K562 (cell line): ENCODE results near the gene SLC26A8.

ENCODE experiments used
- EZH2 ChIP-seq: IDR thresholded peaks from 2 replicates; pipeline ENCODE4 v1.6.1; 2012; ENCODE audit warnings: low read depth, mild to moderate bottlenecking, inconsistent platforms, low read length, borderline replicate concordance
- HNRNPH1 ChIP-seq: fragments of 200-400 bp; formaldehyde crosslinking; optimal IDR thresholded peaks from 2 replicates; pipeline ENCODE3; 2017; ENCODE audit warnings: low read depth, mild to moderate bottlenecking, low read length, moderate library complexity
- RAD21 ChIP-seq, 2 experiments: fragments of 250-450 bp in 1 of 2; fragments of 450-650 bp in 1 of 2; sonication (Bioruptor Pico) in 1 of 2; formaldehyde crosslinking in 1 of 2; IDR thresholded peaks in 1 of 2; conservative IDR thresholded peaks in 1 of 2; 2 replicates each; pipeline versions ENCODE4 v1.4.0 to v1.8.0; 2020 to 2022; ENCODE audit warnings: mild to moderate bottlenecking in 2 of 2, moderate library complexity in 1 of 2
- TF ChIP-seq, protein P1 (sequence below): fragments of 250-450 bp; sonication (Bioruptor Pico); IDR thresholded peaks from 2 replicates; pipeline ENCODE4 v1.5.0; 2022; ENCODE audit warnings: mild to moderate bottlenecking

- TF ChIP-seq, protein P1, sequence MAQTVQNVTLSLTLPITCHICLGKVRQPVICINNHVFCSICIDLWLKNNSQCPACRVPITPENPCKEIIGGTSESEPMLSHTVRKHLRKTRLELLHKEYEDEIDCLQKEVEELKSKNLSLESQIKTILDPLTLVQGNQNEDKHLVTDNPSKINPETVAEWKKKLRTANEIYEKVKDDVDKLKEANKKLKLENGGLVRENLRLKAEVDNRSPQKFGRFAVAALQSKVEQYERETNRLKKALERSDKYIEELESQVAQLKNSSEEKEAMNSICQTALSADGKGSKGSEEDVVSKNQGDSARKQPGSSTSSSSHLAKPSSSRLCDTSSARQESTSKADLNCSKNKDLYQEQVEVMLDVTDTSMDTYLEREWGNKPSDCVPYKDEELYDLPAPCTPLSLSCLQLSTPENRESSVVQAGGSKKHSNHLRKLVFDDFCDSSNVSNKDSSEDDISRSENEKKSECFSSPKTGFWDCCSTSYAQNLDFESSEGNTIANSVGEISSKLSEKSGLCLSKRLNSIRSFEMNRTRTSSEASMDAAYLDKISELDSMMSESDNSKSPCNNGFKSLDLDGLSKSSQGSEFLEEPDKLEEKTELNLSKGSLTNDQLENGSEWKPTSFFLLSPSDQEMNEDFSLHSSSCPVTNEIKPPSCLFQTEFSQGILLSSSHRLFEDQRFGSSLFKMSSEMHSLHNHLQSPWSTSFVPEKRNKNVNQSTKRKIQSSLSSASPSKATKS (CRISPR knock-in tag) = no peak
- TF ChIP-seq EZH2 (no peak), RAD21 (CRISPR knock-in tag; conservative IDR thresholded peaks at IDR 0.05 in 1 of 2, IDR thresholded peaks at IDR 0.05 in 1 of 2) (no peak), HNRNPH1 (no peak)
These were observed 93.3 kb downstream of the SLC26A8 start for GRCh38 chr6:35931120-35931561.
